Measurements from ENCODE around the gene CSAD.
"Not testable (repeated sequence)": the region's sequence is repeated elsewhere in the genome, so short reads cannot be mapped to it uniquely, and the experiment has no call there.

CSAD gene

DNA sequence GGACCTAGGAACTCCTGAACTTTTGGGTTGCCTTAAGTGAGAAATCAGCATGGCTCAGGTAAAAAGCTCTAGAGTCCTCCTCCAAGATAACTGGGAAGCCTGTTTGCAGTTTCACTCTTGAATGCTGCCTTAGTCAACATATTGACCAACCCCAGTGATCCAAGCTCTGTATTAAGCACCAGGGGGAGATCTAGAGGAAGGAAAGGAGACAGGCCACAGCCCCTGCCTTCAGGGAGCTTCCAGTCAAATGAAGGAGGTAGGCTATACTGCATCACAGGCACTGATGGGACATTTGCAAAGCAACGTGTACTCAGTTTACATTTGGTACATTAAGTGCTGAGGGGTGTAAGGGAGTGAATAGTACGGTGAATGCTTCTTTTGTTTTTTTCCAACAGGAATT, 1.2 kb upstream of the CSAD start:
- H3K27ac ChIP-seq (ENCODE audit: insufficient read depth, low read length, poor library complexity, severe bottlenecking), result peak overlapping the region; percentile 91
- H3K4me1 ChIP-seq (ENCODE audit: control insufficient read depth, insufficient read depth, low read length, poor library complexity, severe bottlenecking), result peaks cover 28% of the 10 kb centered on the region
- H3K9me3 ChIP-seq (ENCODE audit: control insufficient read depth, low read length), result no peaks in the 10 kb centered on the region
- peaks cover 48% of the 10 kb centered on the region for H3K36me3 ChIP-seq (ENCODE audit: control insufficient read depth, insufficient read depth, low read length)
- no peaks in the 10 kb centered on the region for H3K27me3 ChIP-seq (replicated peaks; ENCODE audit: control insufficient read depth, insufficient read depth, low read length, poor library complexity, severe bottlenecking)
- peak overlapping the region; percentile 78 for H3K4me3 ChIP-seq (ENCODE audit: insufficient read depth, low read depth, low read length, poor library complexity, severe bottlenecking)
- DNase-seq, result no peak

DNA sequence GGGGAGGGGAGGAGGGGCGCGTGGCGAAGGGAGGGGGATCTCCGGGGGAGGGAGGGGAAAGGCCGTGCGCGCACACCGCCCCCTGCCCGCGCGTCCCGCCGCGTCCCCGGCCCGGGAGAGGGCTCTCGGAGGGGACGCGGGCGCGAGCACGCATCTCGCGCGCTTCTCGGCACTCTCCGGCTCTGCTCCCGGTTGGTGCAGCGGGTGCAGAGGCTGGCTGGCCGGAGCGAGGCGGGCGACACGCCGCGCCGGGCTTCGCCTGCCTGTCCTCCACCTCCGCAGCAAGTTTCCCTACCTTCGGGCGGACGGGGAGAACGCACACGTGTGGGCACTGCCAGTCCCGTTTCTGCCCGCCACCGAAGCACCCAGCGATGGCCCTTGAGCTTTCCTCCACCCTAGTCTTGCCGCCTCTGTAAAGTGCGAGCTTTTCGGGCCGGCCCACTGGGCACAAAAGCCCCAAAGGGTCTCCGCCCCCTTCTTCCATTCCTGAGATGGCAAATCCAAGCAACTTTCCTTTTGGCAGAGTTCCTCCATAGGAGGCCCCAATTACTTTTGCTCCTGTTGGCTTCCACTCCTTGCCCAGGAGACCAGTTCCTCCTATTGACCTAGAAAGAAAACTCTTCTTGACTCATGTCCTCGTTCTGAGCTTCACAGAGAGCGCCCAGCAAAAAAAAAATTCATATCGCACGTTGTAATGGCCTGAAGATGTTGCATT, 363 bp upstream of the CSAD start:
- Histone ChIP-seq H3K36me3 (ENCODE audit: control insufficient read depth, insufficient read depth, low read length) (peaks cover 40% of the 10 kb centered on the region), H3K27ac (ENCODE audit: insufficient read depth, low read length, poor library complexity, severe bottlenecking) (peak overlapping the region; percentile 91), H3K27me3 (replicated peaks; ENCODE audit: control insufficient read depth, insufficient read depth, low read length, poor library complexity, severe bottlenecking) (no peaks in the 10 kb centered on the region), H3K4me1 (ENCODE audit: control insufficient read depth, insufficient read depth, low read length, poor library complexity, severe bottlenecking) (peaks cover 28% of the 10 kb centered on the region), H3K4me3 (ENCODE audit: insufficient read depth, low read depth, low read length, poor library complexity, severe bottlenecking) (peak overlapping the region; percentile 78), H3K9me3 (ENCODE audit: control insufficient read depth, low read length) (no peaks in the 10 kb centered on the region)
- no peak for DNase-seq

DNA sequence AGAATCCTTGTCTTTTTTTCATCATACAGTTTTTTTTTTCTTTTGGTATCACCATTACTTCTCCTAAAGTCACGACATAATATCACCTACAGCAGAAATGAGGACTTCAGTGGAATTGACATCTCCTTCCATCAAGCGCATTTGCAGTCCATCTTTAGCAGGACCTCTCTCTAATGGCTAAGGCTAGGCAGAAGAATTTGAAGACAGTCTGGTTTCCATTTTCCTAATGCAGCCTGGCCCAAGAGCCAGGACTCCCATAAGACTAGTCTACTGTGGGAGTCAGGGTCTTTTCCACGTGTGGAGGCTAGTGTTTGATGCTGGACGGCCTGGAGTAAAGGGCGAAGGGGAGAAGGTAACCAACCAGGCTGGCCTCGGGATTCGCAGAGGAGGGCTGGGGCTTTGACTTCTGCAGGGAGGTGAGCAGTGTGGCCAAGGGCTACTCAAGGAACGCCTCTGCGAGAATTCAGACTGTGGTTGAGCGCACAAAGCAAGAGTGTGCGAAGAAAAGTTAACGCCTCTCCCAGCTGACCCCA, 972 bp downstream of the CSAD start:
- no peaks in the 10 kb centered on the region for H3K27me3 ChIP-seq (replicated peaks; ENCODE audit: control insufficient read depth, insufficient read depth, low read length, poor library complexity, severe bottlenecking)
- peak overlapping the region; percentile 78 for H3K4me3 ChIP-seq (ENCODE audit: insufficient read depth, low read depth, low read length, poor library complexity, severe bottlenecking)
- DNase-seq, result no peak
- H3K9me3 ChIP-seq (ENCODE audit: control insufficient read depth, low read length), result no peaks in the 10 kb centered on the region
- peaks cover 26% of the 10 kb centered on the region for H3K36me3 ChIP-seq (ENCODE audit: control insufficient read depth, insufficient read depth, low read length)
- peak overlapping the region; percentile 91 for H3K27ac ChIP-seq (ENCODE audit: insufficient read depth, low read length, poor library complexity, severe bottlenecking)
- H3K4me1 ChIP-seq (ENCODE audit: control insufficient read depth, insufficient read depth, low read length, poor library complexity, severe bottlenecking), result peaks cover 28% of the 10 kb centered on the region

DNA sequence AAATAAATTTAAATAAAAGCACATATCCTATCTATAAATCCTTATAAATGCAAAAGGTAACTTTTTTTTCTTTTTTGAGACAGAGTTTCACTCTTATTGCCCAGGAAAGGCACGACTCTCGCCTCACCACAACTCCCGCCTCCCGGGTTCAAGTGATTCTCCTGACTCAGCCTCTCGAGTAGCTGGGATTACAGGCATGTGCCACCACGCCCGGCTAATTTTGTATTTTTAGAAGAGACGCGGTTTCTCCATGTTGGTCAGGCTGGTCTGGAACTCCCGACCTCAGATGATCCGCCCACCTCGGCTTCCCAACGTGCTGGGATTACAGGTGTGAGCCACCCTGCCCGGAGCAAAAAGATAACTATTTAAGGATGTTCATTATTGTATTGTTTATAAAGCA, 1.9 kb downstream of the CSAD start:
- H3K9me3 ChIP-seq (ENCODE audit: control insufficient read depth, low read length); DNase-seq; H3K4me3 ChIP-seq (ENCODE audit: insufficient read depth, low read depth, low read length, poor library complexity, severe bottlenecking); H3K27me3 ChIP-seq (replicated peaks; ENCODE audit: control insufficient read depth, insufficient read depth, low read length, poor library complexity, severe bottlenecking): not testable (repeated sequence)
- peaks cover 20% of the 10 kb centered on the region for H3K36me3 ChIP-seq (ENCODE audit: control insufficient read depth, insufficient read depth, low read length)
- peak overlapping the region; percentile 91 for H3K27ac ChIP-seq (ENCODE audit: insufficient read depth, low read length, poor library complexity, severe bottlenecking)
- peaks cover 28% of the 10 kb centered on the region for H3K4me1 ChIP-seq (ENCODE audit: control insufficient read depth, insufficient read depth, low read length, poor library complexity, severe bottlenecking)

DNA sequence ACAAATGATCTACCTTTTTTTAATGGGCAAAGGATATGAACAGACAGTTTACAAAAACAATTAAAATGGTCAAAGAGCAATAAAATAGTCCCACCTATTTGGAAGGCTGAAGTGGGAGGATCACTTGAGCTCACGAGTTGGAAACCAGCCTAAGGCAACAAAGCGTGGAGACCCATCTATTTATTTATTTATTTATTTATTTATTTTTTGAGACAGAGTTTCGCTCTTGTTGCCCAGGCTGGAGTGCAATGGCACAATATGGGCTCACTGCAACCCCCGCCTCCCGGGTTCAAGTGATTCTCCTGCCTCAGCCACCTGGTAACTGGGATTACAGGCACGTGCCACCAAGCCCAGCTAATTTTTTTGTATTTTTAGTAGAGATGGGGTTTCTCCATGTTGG, 3.3 kb downstream of the CSAD start:
- peaks cover 23% of the 10 kb centered on the region for H3K4me1 ChIP-seq (ENCODE audit: control insufficient read depth, insufficient read depth, low read length, poor library complexity, severe bottlenecking)
- H3K36me3 ChIP-seq (ENCODE audit: control insufficient read depth, insufficient read depth, low read length); H3K4me3 ChIP-seq (ENCODE audit: insufficient read depth, low read depth, low read length, poor library complexity, severe bottlenecking); H3K9me3 ChIP-seq (ENCODE audit: control insufficient read depth, low read length); H3K27me3 ChIP-seq (replicated peaks; ENCODE audit: control insufficient read depth, insufficient read depth, low read length, poor library complexity, severe bottlenecking); DNase-seq; H3K27ac ChIP-seq (ENCODE audit: insufficient read depth, low read length, poor library complexity, severe bottlenecking): not testable (repeated sequence)

DNA sequence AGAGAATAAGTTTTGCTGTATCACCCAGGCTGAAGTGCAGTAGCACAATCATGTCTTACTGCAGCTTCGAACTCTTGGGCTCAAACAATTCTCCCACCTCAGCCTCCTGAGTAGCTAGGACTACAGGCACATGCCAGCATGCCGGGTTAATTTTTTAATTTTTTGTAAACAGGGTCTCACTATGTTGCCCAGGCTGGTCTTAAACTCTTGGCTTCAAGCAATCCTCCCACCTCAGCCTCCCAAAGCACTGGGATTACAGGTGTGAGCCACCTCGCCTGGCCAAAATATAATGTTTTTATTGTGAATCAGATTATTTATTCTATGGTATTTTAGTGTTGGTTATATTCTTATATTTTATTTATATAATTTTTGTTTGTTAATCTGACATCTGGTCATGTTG, 4.0 kb downstream of the CSAD start:
- H3K27ac ChIP-seq (ENCODE audit: insufficient read depth, low read length, poor library complexity, severe bottlenecking), result no peak overlapping the region
- H3K27me3 ChIP-seq (replicated peaks; ENCODE audit: control insufficient read depth, insufficient read depth, low read length, poor library complexity, severe bottlenecking), result no peaks in the 10 kb centered on the region
- no peaks in the 10 kb centered on the region for H3K9me3 ChIP-seq (ENCODE audit: control insufficient read depth, low read length)
- DNase-seq, result no peak
- peaks cover 17% of the 10 kb centered on the region for H3K4me1 ChIP-seq (ENCODE audit: control insufficient read depth, insufficient read depth, low read length, poor library complexity, severe bottlenecking)
- H3K4me3 ChIP-seq (ENCODE audit: insufficient read depth, low read depth, low read length, poor library complexity, severe bottlenecking), result no peak overlapping the region
- H3K36me3 ChIP-seq (ENCODE audit: control insufficient read depth, insufficient read depth, low read length), result peaks cover under 1% of the 10 kb centered on the region

DNA sequence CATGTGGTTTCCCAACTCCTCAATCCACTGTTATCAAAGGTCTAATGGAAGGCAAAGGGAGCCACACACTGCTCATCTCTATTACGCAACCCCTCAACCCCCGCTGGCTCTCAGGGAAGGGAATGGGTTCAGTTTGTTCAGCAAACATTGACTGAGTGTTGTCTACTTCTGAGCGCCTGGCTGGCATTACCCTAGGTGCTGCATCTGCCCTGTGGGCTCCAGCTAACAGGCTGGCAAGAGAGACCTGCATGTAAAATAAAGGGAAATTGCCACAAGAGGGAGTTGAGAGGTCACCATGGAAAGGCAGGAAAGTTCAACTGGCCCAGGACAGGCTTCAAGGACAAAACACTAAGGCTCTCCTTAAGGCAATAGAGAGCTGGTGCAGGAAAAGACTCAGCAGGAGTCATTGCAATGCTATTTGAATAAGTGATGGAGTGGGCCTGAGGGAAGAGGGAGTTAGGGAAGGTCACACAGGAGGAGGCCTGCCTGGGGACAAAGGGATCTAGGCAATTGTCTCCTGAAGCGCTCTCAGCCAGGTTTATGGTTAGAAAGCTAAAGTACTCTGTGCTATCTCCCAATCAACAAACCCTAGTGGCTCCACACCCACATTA, 5.7 kb downstream of the CSAD start:
- H3K36me3 ChIP-seq (ENCODE audit: control insufficient read depth, insufficient read depth, low read length), result no peaks in the 10 kb centered on the region
- peaks cover 9% of the 10 kb centered on the region for H3K4me1 ChIP-seq (ENCODE audit: control insufficient read depth, insufficient read depth, low read length, poor library complexity, severe bottlenecking)
- no peaks in the 10 kb centered on the region for H3K27me3 ChIP-seq (replicated peaks; ENCODE audit: control insufficient read depth, insufficient read depth, low read length, poor library complexity, severe bottlenecking)
- H3K9me3 ChIP-seq (ENCODE audit: control insufficient read depth, low read length), result no peaks in the 10 kb centered on the region
- H3K4me3 ChIP-seq (ENCODE audit: insufficient read depth, low read depth, low read length, poor library complexity, severe bottlenecking), result no peak overlapping the region
- H3K27ac ChIP-seq (ENCODE audit: insufficient read depth, low read length, poor library complexity, severe bottlenecking), result no peak overlapping the region
- DNase-seq, result no peak

DNA sequence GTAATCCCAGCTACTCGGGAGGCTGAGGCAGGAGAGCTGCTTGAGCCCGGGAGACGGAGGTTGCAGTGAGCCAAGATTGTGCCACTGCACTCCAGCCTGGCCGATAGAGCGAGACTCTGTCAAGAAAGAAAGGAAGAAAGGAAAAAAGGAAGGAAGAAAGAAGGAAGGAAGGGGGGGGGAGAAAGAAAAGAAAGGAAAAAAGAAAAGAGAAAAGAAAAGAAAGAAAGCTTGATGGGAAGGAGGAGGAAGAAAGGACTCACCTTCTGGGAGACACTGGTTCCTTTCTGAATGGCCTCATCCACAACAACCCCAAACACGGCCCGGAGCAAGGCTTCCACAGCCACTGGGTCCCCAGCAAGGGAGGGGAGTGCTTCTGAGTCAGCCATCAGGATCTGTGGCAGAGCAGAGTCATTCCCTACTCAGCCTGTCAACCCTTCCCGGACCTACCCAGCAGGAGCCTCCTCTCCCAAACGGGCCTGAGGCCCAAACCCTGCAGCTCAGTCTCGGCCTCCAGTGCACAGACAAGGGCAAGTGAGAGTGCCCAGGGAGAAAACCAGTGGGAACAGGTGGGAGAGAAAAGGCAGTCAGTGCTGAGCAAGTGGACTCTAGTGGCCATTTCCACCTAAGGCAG, 7.5 kb downstream of the CSAD start:
- DNase-seq, result no peak
- H3K4me3 ChIP-seq (ENCODE audit: insufficient read depth, low read depth, low read length, poor library complexity, severe bottlenecking), result no peak overlapping the region
- no peaks in the 10 kb centered on the region for H3K4me1 ChIP-seq (ENCODE audit: control insufficient read depth, insufficient read depth, low read length, poor library complexity, severe bottlenecking)
- H3K9me3 ChIP-seq (ENCODE audit: control insufficient read depth, low read length), result no peaks in the 10 kb centered on the region
- no peak overlapping the region for H3K27ac ChIP-seq (ENCODE audit: insufficient read depth, low read length, poor library complexity, severe bottlenecking)
- H3K36me3 ChIP-seq (ENCODE audit: control insufficient read depth, insufficient read depth, low read length), result no peaks in the 10 kb centered on the region
- no peaks in the 10 kb centered on the region for H3K27me3 ChIP-seq (replicated peaks; ENCODE audit: control insufficient read depth, insufficient read depth, low read length, poor library complexity, severe bottlenecking)

DNA sequence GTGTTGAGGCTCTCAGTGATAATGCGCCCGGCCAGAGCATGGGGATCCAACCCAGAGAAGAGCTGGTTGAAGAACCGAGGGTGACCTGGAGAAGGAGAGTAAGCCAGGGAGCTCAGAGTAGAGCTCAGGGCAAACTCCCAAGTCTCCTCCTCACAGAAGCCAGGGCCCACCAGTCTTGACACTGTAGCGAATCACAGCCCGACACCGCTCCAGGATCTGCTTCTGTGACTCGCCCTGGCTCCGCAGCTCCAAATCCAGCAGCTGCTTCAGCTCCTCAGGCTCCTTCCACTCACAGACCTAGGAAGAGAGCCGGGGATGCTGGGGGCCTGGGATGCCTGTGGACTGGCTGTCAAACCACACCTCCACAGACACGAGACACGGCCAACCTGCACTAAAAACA, 8.4 kb downstream of the CSAD start:
- no peaks in the 10 kb centered on the region for H3K9me3 ChIP-seq (ENCODE audit: control insufficient read depth, low read length)
- no peak overlapping the region for H3K27ac ChIP-seq (ENCODE audit: insufficient read depth, low read length, poor library complexity, severe bottlenecking)
- no peaks in the 10 kb centered on the region for H3K36me3 ChIP-seq (ENCODE audit: control insufficient read depth, insufficient read depth, low read length)
- DNase-seq, result no peak
- no peaks in the 10 kb centered on the region for H3K4me1 ChIP-seq (ENCODE audit: control insufficient read depth, insufficient read depth, low read length, poor library complexity, severe bottlenecking)
- no peaks in the 10 kb centered on the region for H3K27me3 ChIP-seq (replicated peaks; ENCODE audit: control insufficient read depth, insufficient read depth, low read length, poor library complexity, severe bottlenecking)
- no peak overlapping the region for H3K4me3 ChIP-seq (ENCODE audit: insufficient read depth, low read depth, low read length, poor library complexity, severe bottlenecking)

DNA sequence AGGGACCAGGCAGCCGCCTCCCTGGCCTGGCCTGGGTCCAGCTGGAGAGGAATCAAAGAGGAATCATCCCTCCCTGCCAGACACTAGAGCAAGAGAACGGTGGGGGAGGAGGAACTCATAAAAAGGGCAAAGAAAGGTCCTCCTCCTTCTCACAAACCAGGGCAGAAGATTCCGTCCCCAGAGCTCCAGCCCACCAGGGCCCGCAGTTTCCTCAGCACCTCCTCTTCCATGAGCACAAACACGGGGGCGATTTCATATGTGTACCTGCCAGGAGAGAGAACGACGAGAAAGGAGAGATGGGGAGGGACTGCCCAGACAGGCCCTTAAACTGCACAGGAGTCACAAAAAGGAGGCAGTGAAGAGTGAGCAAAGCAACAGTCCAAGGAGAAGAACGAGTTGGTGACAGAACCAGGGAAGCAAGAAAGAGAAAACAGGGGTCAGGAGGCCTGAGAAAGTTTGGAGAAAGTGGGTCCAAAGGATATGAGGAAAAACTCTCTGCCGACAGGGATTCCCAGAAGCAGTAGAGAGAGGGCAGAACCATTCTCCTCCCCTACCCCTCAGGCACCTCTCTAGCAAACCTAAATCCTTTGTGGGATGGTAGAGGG, 8.9 kb downstream of the CSAD start:
- no peak for DNase-seq

More for the DNA sequence above, 8.9 kb downstream of the CSAD start:
- no peaks in the 10 kb centered on the region for H3K27me3 ChIP-seq (replicated peaks; ENCODE audit: control insufficient read depth, insufficient read depth, low read length, poor library complexity, severe bottlenecking)
- H3K4me1 ChIP-seq (ENCODE audit: control insufficient read depth, insufficient read depth, low read length, poor library complexity, severe bottlenecking), result no peaks in the 10 kb centered on the region
- no peaks in the 10 kb centered on the region for H3K36me3 ChIP-seq (ENCODE audit: control insufficient read depth, insufficient read depth, low read length)
- no peak overlapping the region for H3K27ac ChIP-seq (ENCODE audit: insufficient read depth, low read length, poor library complexity, severe bottlenecking)
- no peak overlapping the region for H3K4me3 ChIP-seq (ENCODE audit: insufficient read depth, low read depth, low read length, poor library complexity, severe bottlenecking)
- no peaks in the 10 kb centered on the region for H3K9me3 ChIP-seq (ENCODE audit: control insufficient read depth, low read length)

Data from effector memory CD4-positive, alpha-beta T cell (primary cell).